H54 (cell line): ENCODE measurements around the gene SERAC1.

Experiments
- DNase-seq: peaks from one replicate; pipeline ENCODE4 v3.0.0; 2011; ENCODE audit warnings: low spot score, mixed read lengths; ENCODE audit not compliant: insufficient read length
- FAIRE-seq: peaks from 3 replicates; lab custom pipeline; 2011; peaks lifted over from hg19 to GRCh38; lab: Jason Lieb, UNC
- POLR2A ChIP-seq: IDR thresholded peaks from 2 replicates; pipeline ENCODE4 v1.6.1; 2011; ENCODE audit warnings: low read depth, mild to moderate bottlenecking, low read length

SERAC1 gene

GRCh38 chr6:158124288-158124687 lies 43.8 kb downstream of the SERAC1 start:
- DNase-seq (no peak), FAIRE-seq (no peak)
- no peak for TF ChIP-seq POLR2A

- TF ChIP-seq POLR2A: no peak
- FAIRE-seq: no peak
- no peak for DNase-seq
Measured at GRCh38 chr6:158122048-158122447, 46.0 kb downstream of the SERAC1 start.

GRCh38 chr6:158121335-158121734 lies 46.7 kb downstream of the SERAC1 start:
- no peak for TF ChIP-seq POLR2A
- FAIRE-seq: no peak
- DNase-seq: no peak

- FAIRE-seq (no peak), DNase-seq (no peak)
- no peak for TF ChIP-seq POLR2A
Measured at GRCh38 chr6:158118886-158119285, 49.2 kb downstream of the SERAC1 start.

- DNase-seq (no peak), FAIRE-seq (no peak)
- no peak for TF ChIP-seq POLR2A
Measured at GRCh38 chr6:158115508-158115907, 52.6 kb downstream of the SERAC1 start.

GRCh38 chr6:158115102-158115501 lies 53.0 kb downstream of the SERAC1 start:
- TF ChIP-seq POLR2A: no peak
- FAIRE-seq (no peak), DNase-seq (no peak)

GRCh38 chr6:158113802-158114201 lies 54.3 kb downstream of the SERAC1 start:
- no peak for TF ChIP-seq POLR2A
- DNase-seq (no peak), FAIRE-seq (no peak)

GRCh38 chr6:158111987-158112386 lies 56.1 kb downstream of the SERAC1 start:
- no peak for TF ChIP-seq POLR2A
- DNase-seq (no peak), FAIRE-seq (no peak)

- FAIRE-seq (no peak), DNase-seq (no peak)
- TF ChIP-seq POLR2A: no peak
Measured at GRCh38 chr6:158110986-158111385, 57.1 kb downstream of the SERAC1 start.

- FAIRE-seq: no peak
- no peak for DNase-seq
- TF ChIP-seq POLR2A: no peak
Measured at GRCh38 chr6:158109748-158110147, 58.3 kb downstream of the SERAC1 start.

- FAIRE-seq: no peak
- no peak for TF ChIP-seq POLR2A
- no peak for DNase-seq
Measured at GRCh38 chr6:158104696-158105095, 63.4 kb downstream of the SERAC1 start.

- FAIRE-seq: no peak
- no peak for TF ChIP-seq POLR2A
- DNase-seq: no peak
Measured at GRCh38 chr6:158103228-158103627, 64.8 kb downstream of the SERAC1 start.

- no peak for TF ChIP-seq POLR2A
- FAIRE-seq: no peak
- DNase-seq: no peak
Measured at GRCh38 chr6:158095671-158096070, 72.4 kb downstream of the SERAC1 start.

- DNase-seq (no peak), FAIRE-seq (no peak)
- TF ChIP-seq POLR2A: no peak
Measured at GRCh38 chr6:158095031-158095430, 73.0 kb downstream of the SERAC1 start.

GRCh38 chr6:158092806-158093205 lies 75.3 kb downstream of the SERAC1 start:
- no peak for TF ChIP-seq POLR2A
- no peak for FAIRE-seq
- DNase-seq: no peak
